ENCODE results near the gene EGFLAM.

DNA sequence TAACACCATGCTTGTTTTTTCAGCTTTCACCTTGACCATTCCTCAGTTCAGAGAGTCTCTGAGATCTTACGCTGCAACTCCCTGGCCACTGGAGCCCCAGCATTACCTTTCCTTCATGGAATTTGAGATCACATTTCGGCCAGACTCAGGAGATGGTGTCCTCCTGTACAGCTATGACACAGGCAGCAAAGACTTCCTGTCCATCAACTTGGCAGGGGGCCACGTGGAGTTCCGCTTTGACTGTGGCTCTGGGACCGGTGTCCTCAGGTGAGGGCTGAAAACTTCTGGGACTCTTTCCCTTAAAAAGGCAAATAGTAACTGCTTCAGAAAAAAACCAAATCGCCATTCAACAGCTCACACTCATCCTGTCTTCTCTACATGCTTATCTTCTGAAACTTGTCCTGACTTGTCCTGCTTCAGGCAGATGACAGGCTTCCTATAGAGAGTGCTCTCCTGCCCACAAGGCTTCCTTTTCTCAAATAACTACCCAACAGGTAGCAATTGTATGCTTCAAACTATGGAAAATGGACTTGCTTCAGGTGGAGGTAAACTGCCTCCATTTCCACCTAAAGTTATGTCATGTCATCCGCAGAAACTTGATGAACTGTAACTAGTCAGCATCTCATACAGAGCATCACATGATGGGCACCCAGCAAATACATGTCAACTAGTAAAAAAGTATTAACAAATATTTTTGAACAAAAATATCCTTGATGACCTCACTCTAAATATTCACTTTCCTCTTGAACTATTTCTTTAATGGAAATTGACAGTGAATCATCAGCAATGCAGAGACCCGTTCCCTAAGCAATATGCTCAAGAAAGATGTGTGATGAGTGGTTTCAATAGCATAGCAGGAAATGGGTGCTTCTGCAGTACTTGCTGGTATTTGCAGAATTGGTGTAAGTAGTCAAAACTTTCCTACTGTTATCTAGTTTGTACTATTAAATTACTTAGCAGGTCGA lies 168.9 kb downstream of the EGFLAM start:
- no peak for TF ChIP-seq USF2 (IDR thresholded peaks at IDR 0.05; ENCODE audit: borderline replicate concordance, low read depth, low read length)
- TF ChIP-seq, protein P1, sequence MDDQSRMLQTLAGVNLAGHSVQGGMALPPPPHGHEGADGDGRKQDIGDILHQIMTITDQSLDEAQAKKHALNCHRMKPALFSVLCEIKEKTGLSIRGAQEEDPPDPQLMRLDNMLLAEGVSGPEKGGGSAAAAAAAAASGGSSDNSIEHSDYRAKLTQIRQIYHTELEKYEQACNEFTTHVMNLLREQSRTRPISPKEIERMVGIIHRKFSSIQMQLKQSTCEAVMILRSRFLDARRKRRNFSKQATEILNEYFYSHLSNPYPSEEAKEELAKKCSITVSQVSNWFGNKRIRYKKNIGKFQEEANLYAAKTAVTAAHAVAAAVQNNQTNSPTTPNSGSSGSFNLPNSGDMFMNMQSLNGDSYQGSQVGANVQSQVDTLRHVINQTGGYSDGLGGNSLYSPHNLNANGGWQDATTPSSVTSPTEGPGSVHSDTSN (IDR thresholded peaks at IDR 0.05; ENCODE audit: insufficient replicate concordance, low read depth, low read length): no peak
- no peak for TF ChIP-seq EZH2 (IDR thresholded peaks at IDR 0.05; ENCODE audit: borderline replicate concordance, control insufficient read depth, low read depth, low read length)
- no peak for TF ChIP-seq BHLHE40 (IDR thresholded peaks at IDR 0.05; ENCODE audit: borderline replicate concordance in 1 of 2, low read depth in 2 of 2, low read length in 1 of 2)
- no peak for TF ChIP-seq E2F4 (IDR thresholded peaks at IDR 0.05; ENCODE audit: low read depth, low read length)

Data from GM12878 (cell line).